HG03558 (cell line): ENCODE data around the gene NPAS2.

ENCODE experiments used
- ATAC-seq: cut with Tn5 transposase; IDR thresholded peaks from one replicate; pipeline ENCODE4 v1.9.1; 2021; ENCODE audit warnings: moderate number of reproducible peaks; ENCODE audit not compliant: unreplicated experiment; ENCODE audit errors: extremely low read depth

Gene NPAS2

DNA sequence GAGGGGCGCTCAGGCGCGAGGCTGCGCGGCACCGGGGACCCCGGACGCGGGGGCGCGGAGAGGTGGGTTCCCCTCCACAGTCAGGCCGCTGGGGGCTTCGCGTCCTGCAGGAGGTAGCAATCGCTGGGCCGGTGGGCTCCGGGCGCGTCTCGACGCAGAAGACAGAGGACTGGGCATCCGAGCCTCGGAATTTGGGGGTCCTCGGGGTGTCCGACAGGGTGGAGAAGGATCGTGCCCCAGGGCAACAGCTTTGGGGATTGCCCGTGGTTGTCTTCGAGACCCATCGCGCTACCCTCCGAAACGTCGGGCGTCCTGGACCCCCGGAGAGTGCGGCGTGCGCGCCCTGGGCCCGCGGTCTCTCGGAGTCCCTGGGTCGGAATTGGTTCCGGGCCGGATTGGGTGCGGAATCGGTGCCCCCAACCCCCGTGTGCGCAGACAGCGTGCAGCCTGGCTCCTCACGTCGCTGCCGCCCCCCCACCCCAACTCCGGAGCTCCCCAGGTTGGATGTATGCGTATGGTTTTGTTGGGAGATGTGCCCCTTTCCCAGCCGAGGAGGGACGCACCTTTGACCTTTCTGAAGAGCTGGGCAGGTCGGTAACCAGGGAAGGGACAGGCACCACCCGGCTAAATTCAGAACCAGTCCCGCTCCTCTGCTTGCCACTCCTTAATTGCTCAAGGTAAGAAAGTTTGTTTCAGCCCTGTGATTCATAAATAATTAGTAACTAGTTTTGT, 750 bp downstream of the NPAS2 start:
- ATAC-seq = no peak

DNA sequence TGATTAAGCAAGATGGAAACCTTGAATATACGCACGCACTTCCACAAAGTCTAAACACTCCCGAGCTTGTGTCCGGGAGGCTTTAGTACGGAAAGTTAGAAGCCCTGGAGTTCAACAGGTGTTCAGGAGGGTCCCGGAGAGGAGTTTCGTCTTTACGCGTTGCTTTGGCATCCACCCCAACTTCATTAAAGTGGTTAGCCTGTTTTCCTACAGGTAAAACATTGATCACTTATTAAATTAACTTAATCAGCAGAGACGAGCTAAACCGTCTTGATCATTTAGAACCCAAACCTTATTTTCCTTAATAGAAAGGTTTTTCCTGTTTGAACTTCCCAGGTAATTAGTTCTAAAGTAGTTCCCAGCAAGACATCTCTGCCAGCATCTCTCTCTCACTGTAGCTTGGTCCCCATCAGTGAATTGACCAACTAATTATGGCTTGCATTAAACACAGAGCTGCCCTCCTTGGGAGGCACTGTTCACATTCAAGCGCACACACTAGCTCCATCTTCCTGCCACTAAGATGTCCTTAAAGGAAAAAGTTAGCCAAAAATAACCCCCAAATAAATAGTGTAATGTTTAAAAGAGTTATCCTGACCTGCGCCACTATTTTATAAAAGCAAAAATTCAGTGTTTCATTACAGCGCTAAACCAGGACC, 1.4 kb downstream of the NPAS2 start:
- ATAC-seq = no peak

DNA sequence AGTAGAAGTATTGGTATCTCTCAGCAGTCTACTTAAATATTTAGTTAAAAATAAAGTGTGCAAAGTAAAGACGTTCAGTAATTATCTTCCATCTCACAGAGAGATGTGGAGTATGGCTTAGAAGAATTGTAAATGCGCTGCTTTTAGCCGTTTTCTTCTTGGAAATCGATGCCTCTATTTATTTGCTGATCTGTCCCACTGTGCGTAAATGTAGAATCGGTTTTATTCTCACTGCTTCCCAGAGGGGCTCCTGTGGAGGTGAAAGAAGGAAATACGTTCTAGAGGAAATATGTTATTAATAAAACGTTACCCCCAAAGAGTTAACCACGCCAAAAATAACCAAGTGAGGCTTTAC, 1.9 kb downstream of the NPAS2 start:
- no peak for ATAC-seq

DNA sequence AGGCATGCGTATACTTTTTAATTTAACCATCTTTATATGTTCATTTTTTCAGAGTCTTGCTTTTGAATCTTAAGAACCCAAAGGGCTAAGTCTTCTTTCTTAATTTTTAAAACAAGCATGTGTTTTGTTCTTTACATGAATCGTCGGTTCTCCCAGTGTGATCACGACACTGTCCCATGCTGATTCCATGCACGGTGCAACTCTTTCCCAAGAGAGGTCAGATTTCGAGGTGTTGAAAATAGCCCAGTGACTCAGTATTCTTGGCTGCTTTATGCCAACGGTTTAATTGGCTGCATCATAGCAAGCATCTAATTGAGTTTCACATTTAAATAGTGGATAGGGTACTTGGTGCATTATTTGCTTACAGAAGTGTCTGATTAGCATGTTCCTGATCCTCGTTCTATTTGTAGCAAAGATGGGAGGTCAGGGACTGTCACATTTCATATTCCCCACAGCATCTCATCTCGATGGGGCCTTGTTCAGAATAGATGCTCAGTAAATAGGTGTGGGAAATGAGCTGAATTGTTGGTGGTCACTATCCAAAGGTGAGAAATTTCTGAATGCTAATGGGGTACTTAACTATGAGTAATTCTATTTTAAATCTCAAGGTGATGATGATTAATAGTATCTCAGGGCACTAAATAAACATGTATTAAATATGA, 2.8 kb downstream of the NPAS2 start:
- ATAC-seq = no peak

DNA sequence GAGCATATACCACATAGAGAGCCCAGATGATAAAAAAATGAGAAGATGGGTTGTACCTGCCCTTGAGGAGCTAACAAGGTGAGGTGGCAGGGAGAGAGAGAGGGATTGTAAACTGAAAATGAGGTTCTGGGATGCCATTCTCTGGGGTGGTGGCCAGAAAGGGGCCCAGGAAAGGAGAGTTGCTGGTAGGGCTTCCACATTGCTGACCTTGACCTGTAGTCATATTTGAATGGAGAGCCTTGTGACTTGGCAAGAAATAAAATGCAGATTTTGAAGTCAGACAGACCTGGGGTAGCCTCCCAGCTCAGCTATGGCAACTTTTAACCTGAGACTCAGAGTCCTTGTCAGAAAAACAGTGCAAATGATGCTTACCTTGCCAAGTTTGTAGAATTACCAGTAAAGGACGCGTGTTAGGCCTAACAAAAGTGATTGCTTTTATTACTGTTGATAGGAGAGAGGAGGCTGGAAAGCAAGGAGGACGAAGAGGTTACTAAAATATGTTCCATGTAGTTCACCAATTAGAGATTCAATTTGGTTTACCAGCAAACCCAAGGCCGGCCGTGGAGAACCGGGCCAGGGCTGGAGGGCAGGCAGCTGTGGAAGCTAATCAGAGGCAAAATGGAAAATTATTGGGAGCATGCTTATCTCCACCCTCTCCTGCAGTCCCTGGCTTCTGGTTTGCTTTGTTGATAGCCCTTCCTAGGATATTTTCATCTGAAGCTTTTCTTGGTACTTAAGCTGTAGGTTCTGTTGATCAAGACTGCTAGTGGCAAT, 3.9 kb downstream of the NPAS2 start:
- ATAC-seq = no peak

DNA sequence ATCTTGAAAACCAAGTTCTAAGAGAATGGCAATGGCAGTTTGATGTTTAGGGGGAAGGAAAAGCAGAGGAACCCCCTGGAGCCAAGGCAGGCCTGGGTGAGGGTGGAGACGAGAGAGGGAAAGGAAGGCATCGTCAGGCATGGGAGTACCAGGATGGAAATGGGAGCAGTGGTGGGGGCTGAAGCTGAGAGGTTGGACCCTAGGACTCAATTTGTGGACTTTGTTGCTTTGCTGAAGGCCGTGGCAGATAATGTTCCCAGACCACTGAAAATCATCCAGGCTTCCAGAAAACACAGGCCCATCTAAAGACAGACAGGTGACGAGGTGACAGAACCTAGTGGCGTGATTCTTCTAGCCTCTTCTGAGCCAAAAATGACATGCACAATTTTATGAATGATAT, 4.9 kb downstream of the NPAS2 start:
- ATAC-seq = no peak

DNA sequence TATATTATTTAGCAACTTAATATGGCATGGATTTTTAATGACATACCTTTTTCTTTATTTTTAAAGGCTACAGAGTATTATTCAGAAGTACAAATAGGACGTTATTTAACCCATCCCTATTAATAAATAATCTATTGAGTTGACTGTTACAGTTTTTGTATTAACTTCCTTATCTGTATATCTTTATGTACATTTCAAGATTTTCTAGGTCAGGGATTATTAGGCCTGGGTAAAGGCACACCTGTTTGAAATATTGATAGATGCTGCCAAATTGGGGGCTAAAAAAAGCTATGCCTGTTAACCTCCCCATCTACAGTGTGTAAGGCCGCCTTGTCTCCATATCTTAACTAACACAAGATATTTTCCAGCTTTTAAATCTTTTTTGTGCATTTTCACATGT, 6.6 kb downstream of the NPAS2 start:
- no peak for ATAC-seq

DNA sequence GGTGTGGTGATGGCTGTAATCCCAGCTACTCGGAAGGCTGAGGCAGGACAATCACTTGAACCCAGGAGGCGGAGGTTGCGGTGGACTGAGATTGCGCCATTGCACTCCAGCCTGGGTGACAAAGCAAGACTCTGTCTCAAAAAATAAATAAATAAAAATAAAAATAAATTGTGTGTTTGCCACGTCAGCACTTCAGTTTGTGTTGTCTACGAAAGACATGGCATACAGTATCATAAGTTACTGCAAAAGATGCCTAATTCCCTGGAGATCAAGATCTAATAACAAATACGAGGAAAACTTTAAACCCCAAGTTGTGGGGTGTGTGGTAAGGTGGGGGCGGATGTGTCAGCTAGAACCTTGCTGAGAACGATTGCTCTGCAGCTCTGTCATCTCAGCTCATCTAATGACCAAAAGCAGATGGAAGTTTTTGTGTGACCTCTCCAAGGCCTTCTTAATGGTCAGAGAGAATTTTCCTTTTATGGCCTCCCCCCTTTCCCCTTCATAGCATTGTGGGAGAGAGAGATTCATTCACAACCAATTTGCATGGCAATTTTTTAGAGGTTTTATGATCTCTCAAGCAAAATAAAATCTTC, 11.3 kb downstream of the NPAS2 start:
- ATAC-seq = no peak

DNA sequence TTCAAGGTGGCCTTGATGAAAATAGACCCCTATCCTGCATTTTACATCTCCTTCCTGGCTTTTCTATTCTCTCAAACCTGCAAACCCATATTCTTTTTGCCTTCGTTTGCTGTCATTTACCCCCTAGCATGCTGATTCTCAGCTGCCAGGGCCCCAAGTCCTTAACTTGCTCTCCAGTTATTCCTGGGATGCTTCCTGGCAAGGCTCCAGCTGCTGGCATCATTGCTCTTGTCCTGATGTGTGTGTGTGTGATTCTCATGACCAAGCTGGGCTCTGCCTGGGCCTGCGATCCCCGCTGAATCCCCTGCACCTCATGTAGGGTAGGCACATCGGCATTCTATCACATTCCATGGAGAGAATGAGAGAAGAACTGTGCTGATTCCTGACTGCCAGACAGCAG, 11.9 kb downstream of the NPAS2 start:
- no peak for ATAC-seq

DNA sequence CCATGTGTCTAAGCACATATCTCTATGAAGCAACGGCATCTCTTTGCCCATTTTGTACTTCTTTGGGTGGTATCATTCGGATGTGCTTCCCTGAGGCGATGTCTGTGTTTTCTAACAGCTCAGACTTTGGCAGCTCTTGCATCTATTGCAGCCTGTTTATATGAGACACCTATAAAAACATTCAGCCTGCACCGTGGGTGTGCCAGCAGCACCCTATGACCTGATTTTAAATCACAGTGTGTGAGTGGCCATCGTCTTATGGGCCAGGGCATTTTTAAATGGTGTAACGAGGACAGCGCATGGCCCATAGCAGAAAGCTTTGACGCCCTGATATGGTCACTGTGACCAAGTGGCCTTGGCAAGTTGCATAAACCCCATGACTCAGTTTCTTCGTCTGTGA, 12.9 kb downstream of the NPAS2 start:
- no peak for ATAC-seq

DNA sequence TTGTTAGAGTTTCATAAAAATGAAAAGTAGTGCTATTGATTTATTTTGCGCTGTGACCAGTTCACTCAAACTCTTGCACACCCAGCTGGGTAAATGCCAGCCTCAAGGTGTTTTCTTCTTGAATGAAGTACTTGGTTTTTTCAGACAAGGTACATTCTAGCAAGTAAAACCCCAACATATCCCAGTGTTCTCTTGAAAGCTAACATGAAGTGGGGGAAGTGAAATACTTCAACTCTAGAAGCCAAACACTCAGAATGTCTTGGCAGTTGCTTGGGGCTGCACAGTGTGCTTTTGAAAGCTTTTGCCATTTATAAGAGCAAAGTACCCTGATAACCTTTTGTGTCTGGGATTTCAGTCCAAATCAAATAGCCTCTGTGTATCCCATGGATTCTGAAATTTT, 13.4 kb downstream of the NPAS2 start:
- no peak for ATAC-seq

DNA sequence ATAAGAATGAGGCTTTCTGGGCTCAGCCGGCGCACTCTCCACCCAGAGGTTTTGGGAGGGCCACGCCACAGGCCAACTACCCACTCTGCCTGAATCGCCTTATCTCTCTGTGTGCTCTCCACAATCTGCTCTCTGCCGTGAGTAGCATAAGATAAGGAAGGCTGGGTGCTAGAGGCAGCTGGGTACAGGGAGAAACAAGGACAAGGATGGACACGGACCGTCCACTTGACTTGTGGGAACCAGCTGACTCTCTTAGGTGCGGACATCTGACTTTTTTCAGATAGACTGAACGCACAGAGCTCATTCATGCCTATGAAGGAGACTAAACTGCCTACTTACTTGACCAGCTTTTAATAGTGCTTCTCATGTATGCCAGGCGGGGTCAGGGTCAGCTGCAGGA, 14.3 kb downstream of the NPAS2 start:
- ATAC-seq = no peak

DNA sequence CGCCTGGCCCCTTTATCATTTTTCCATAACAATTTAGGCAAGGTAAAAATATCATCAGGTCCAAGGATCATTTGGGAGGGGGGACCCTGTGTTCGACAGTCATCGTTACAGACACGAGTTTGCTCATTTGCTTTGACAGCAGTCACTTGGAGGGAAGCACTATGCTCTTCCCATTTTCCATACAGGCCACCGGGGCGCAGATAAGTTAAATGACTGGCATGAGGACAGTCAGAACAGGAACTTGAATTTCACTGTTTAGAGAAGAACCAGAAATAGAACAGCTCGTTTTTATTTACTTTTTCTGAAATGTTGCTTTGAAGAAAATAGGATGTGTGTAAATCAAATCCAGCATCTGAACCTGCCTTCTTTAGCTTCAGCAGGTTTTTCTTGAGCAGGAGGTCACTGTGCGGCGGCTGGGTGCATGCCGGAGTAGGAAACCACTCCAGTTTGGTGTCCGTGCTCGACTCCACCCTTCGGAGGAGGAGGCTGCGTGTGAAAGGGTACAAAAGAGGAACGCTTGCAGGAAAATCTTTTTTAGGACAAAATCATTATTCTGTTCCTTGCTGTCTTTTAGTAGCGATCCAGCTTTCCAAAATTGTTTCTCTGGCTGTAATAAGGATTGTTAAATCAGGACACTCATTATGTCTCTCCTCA, 15.2 kb downstream of the NPAS2 start:
- ATAC-seq = no peak

DNA sequence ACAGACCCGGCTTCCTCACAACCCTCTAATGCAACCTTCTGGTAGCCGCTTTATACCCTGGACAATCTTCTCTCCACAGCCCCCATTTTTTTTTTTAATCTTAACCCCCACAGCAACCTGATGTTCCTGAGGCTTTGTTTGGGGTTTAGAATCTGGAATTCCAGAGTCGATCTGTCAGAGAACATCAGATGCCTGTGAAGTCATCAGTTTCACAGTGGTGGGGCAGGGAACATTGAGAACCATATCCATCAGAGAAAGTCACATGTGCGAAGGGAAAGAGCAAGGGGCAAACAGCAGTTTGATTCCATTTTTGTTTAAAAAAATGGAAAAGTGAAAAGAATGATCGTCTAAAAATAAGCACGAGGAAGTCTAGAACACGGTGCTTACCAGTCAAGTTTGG, 20.6 kb downstream of the NPAS2 start:
- ATAC-seq = no peak

DNA sequence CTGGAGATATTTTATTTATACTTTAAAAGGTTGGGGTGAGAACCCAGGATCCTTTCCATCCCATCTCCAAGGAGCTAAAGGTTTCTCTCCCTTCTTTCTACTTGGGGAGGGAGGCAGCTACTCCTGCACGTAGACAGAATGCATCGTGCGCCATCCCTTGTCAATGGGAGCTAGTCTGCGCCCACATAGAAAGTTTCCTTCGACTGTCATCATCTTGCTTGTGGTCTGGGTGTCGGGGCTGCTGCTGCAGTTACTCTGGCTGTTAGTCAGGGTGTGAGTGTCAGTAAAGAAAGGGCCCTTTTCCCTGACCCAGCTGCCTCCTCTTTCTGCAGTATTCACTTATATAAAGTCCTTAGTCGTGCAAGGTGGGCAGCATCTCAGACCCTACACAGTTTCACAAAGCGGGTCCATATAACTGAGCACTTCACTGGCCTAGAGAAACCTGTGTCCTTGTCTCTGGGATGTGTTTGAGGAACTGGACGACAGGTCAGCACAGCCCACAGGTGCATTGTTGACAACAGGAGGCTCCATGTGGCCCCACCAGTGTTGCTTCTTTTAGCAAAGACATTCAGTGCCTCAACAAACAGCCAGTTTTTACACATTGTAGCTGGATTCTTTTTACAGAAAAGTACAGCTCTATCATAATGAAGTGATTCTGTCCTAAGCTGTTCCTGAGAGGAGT, 22.4 kb downstream of the NPAS2 start:
- no peak for ATAC-seq

DNA sequence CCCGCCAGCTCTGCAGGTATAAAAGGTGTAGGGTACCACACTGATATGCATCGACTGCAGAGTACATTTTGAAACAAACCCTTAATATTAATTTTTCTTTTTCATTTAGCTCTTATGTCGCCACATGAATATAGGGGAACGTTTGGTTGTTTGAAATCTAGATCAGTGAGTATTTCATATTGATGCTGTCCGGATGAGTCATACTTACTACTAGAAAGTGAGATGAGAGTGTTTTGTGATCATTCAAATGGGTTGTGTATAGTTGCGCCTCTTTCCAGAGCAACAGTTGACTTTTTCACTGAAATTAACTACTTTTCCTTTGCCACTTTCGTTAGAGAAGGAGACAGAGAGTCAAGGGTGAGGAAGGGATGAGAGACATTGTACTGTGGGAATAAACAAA, 24.6 kb downstream of the NPAS2 start:
- ATAC-seq = no peak

DNA sequence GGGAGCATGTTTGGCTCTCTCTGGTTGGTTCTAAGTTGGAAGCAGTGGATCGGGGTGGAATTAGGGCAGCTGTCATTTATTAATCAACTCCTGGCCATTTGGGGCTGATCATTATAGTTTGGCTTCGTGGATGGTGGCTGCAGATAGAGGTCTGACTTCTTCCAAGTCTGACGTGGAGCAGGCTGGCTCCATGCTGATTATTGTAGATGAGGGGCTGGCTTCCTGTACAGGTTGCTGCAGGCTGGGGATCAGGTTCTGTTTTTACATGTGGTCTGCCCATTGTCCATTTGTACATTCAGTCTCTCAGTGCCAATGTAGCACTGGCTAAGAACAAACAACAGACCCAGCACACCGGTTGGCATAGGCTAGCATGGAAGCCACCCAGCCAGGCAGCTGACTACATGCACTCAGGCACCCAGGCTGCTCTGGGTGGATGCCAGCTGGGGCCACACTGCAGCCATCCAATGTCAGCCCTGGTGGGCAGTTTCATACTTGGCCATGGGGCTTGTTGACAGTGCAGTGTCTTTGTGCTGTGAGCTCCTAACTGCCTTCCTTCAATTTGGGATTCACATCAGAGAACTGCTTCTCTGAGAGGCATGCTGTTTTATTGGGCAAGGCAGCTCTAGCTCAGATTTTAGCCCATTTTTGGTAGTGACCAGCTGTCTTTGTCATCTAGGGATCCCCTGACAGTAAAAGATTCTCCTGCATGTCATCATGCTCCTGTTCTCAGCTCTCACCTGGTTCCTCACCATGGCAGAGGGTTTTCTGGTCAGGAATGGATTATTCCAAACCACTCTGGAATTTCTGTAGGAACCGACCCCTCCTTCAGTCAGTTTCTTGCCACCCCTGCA, 25.4 kb downstream of the NPAS2 start:
- no peak for ATAC-seq

DNA sequence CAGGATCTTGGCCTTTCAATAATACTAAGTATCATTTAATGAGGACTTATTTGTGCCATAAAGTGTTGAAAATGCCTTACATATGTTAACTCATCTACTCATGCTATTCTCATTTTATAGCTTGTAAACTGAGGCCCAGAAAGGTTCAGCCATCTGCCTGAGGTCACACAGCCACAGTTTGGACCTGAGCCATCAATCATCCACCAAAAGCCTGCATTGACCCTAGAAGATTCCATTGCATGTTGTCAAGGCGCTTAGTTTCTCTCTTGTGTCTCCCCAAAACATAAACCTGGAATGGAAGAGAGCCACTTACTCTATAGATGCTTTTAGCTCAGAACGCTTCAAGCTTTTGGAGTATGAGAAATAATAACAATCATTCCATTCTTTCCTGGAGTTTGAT, 26.8 kb downstream of the NPAS2 start:
- no peak for ATAC-seq

DNA sequence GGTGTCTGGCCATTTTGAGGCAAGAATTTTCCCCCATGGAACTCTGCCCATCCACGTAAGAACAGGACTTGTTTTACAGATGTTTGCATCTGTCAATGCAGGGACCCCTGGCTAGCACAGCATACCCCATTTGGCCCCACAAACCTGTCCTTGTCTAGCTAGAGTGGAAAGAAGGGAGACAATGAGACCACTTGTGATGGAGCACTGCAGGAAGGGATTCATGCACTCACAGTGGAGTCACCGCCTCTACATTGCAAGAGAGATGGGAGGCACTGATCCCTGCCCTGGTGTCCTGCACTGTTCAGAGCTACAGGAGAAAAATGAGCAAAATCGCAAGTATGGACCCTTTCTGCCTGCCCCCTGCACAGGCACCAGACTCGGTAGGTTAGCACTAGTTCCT, 32.5 kb downstream of the NPAS2 start:
- no peak for ATAC-seq
